ENCODE measurements around the gene LCN2.
A peak's percentile ranks its signal among the peaks of the same experiment; 100 is the strongest.
"Not testable (repeated sequence)": the region's sequence is repeated elsewhere in the genome, so short reads cannot be mapped to it uniquely, and the experiment has no call there.

Gene LCN2

DNA sequence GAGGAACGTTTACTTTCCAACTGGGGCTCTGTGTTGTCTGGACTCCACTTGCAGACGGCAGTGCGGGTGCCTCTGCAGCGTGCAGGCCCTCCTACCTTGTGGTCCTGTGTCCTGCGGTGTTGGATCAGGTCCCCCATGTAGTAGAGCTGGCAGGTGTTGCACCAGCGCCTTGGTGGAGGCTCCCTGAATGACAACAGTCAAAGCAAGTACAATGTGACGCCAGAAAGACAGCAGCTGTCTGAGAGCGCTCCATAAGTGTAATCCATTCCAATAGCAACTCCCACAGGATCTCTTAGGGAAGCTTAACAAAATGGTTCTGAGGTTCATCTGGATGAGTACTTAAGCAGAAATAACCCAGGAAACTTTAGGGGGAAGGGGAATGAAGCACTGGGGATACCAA is 20.7 kb downstream of the LCN2 start:
- no peak for DNase-seq

DNA sequence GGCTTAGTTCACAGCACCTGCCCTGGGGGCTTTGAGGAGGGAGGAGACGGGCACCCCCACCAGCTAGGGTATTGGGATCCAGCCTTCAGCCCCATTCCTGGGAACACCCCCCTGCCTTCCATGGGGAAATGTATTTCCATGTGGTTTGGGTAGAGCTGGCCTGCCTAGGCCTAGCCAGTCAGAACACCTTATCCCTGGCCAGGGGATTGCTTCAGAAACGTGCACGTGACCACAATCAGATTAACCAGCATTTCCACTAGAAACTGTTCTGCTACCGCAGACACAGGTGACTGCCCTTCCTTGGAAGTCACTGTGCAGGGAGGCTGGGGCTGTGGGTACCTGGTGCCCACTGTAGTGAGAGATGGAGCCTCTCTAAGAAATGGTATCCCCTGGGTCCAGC is 24.8 kb downstream of the LCN2 start:
- no peak for DNase-seq

DNA sequence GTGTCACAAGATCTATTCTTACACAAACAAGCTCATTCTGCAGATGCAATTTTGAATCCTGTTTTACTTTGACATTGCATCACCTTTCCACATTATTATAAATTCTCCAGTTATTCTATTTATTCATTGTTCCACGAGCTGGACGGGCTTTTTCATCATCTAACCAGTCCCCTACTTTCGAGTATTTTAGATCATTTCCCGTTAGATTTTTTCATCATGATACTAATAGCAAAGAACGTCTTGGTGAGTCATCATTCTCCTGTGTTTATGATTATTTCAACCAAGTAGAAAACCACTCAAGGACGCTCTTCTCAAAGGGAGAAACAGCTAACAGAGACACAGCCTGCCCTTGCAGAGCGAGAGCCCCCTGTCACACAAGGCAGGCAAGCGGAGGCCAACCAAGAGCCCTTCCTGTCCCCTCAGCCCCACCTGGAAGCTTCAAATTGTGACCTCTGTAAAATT is 25.9 kb downstream of the LCN2 start:
- no peak for DNase-seq

DNA sequence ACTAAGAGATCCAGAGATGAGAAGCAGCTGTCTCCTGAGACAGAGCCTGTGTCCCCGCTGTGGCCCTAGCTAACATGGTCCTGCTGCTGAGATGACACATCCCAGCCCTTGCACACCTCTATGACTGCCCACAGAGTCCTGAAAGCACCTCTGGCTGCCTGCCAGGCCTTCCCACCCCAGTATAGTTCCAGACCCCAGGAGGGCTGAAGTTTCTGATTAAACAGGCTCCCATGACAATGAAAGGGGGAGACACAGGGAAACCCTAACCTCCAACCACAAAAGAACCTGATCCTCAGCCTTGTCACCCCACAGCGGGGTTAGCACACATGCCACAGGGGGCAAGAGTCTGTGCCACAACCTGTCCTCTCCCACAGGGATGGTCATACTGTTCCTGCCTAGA is 26.5 kb downstream of the LCN2 start:
- no peak for DNase-seq

DNA sequence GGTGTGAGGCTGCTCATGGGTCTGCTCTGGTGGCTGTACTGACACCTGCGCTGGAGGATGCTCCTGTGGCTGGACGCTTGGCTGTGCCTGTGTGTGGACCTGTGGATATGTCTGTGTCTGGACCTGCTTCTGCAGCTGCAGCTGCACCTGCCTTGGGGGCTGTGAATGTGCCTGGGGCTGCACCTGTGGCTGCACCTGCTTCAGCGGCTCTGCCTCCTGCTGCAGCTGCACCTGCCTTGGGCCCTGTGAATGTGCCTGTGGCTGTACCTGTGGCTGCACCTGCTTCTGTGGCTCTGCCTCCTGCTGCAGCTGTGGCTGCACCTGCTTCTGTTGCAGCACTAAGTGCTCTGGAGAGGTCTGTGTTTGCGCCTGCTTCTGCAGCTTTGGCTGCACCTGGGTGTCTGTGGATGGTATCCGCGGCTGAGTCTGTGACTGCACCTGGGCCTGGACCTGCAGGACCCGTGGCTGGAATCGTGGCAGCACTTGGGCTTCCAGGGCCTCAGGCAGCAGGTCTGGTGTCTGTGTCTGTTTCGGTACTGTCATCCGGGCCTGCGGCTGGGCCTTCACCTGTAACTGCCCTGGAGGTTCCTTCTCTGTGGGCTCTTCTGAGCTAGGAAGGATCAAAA is 29.7 kb downstream of the LCN2 start:
- DNase-seq = no peak

DNA sequence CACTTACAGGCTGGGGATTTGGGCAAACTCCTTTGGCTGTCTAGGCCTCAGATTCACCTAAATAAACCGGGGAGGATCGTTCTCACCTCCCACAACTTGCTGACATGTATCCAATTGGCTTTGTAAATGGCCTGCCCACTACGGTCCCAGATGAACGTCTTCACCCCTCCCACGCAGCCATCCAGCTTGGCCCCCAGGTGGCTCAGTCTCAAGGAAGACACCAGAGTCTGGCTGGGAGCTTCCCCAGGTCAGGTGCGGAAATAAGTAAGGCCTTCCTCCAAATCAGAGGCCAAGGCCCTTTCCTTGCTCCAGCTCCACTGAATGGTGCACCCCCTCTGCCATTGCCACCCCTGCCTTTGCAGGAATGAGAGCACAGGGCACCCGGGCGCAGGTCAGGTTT is 30.7 kb downstream of the LCN2 start:
- no peak for DNase-seq

DNA sequence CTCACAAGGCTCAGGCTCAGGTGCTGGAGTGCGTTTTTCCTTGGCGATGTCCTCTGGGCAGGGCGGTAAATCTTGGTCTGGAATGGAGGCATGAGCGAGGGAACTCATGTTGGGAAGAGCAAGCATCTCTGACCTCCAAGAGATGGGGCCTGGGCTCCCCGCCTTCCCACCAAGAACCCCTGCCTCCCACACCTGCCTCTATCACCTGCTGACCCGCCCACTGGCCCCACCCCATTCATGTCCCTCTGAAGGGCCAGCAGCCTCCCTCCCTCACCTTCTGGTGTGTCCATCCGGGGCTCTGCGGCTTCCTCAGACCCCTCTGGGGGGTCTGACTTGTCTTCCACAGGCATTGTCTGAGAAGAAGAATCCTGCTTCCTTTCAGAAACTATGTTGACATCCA is 31.2 kb downstream of the LCN2 start:
- no peak for DNase-seq

DNA sequence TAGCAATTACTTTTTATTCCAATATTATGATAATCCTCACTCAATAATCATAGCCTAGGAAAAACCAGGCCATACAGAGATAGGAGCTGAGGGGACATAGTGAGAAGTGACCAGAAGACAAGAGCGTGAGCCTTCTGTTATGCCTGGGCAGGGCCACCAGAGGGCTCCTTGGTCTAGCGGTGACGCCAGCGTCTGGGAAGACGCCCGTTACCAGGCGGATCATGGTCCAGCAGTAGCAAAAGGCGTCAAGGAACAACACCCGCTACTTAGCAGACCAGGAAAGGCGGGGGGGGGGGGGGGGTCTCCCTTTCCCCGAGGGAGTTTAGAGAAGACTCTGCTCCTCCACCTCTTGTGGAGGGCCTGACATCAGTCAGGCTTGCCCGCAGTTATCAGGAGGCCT is 32.2 kb downstream of the LCN2 start:
- DNase-seq = not testable (repeated sequence)

DNA sequence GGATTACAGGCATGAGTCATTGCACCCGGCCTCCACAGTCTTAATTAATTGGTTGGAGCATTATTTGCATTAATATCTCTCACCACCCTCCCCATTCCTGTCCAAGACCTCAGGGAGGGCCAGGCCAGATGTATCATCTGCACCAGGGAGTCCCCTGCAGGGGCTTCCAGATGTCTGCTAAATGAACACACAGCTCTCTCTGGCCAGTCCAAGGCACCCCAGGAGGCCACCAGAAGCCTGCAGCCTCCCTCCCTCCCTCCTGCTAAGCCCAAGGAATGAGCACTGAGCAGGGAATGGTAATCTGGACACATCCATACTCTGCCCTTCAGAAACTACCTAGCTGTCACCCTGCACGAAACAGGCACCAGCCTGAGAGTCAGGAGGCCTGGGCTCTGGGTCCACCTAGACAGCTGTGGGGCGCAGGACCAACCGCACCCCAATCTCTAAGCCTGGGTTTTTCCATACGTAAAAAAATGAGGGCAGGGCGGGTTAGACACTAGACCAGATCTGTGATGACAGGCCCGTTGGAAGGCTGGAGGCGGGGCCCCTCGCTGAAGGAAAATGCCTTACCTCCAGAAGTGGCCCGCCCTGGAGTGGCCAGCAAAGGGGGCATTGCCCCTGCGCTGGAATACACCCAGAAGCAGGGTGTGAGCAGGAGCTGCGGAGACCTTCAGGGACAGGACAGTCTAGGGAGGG is 33.8 kb downstream of the LCN2 start:
- DNase-seq = no peak

DNA sequence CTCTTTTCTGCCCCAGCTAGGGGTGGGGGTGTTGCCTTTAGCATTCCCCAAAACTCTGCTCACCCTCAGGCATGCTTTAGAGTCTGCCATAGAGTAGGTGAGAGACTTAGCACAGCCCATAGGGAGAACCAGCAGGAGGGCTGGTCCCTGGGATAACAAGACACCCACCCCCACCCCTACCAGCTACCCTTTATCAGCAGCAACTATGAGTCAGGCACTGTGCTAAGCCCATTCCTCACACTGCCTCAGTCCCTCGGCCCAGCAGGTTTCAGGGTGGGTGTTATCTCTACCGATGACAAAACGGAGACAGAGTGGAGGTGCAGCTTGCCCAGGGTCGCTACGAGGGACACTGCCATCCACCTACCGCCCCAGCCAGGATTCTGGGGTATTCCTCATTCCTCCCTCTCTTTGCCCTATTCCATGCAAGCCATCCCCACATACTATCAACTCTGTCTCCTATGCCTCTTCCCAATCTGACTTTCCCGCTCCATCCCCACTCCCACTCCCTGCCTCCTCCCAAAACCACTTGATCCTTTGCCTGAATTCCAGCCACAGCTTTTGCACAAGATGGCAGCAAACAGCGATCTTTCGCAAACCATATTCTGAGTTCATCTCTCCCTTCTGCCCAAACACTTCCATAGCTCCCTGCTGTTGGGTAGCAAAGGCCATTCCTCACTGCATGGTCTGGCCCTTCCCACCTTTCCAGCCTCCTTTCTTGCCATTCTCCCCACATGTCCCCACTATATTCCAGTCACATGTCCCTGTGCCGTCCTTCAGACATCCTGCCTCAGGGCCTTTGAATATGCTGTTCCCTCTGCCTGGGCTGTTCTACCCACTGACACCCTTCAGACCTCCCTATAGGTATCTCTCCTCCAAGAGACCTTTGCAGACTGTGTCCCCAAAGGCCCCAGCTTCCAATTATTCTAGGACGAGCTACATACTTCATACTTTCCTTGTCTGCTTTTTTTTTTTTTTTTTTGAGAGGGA is 37.0 kb downstream of the LCN2 start:
- DNase-seq = no peak

DNA sequence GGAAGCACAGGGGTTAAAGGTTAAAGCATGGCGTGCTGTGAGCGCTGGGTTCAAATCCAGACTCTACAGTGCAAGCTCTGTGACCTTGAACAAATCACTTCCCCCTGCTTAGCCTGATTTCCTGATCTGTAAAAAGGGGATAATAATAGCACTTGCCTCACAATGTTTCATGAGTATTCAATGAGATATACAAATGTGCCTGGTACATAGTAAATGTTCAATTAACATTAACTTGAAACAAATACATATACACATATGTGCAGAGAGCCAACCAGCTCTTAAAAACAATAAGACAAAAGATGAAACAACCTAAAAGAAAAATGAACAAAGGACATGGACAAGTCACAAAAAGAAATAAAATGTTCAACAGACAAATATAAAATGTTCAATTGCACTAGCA is 38.1 kb downstream of the LCN2 start:
- no peak for DNase-seq

DNA sequence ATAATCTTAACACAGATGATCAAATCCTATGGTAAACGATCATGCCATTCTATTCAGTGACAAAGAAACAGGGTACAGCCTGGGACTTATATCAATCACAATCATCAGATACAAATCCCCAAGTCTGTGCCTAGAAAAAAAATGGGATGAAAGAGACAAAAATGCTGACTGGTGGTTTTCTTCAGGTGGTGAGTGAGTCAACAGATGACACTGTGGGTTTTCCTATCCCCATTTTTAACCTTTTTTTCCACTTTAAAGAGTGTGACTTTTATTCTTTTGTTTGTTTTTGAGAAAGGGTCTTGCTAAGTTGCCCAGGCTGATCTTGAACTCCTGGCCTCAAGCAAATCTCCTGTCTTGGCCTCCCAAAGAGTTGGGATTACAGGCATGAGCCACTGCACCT is 39.0 kb downstream of the LCN2 start:
- DNase-seq = no peak

DNA sequence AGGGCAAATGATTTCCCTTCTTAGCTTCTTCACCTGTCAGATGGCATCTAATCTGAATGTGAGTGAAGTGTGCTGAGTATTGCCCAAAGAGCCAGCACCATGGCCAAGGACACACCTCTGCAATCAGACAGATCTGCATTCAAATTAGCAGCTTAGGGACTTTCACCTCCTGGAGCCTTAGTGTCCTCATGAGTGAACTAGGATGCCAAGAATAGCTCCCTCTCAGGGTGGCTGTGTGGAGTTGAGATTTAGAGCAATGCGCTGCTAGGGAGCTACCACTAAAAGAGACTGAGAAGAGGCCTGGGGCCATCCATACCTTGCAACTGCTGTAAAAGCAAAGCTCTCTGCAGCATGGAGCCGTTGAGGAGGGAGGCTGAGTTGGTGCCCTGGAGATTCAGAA is 40.8 kb downstream of the LCN2 start:
- DNase-seq = no peak

DNA sequence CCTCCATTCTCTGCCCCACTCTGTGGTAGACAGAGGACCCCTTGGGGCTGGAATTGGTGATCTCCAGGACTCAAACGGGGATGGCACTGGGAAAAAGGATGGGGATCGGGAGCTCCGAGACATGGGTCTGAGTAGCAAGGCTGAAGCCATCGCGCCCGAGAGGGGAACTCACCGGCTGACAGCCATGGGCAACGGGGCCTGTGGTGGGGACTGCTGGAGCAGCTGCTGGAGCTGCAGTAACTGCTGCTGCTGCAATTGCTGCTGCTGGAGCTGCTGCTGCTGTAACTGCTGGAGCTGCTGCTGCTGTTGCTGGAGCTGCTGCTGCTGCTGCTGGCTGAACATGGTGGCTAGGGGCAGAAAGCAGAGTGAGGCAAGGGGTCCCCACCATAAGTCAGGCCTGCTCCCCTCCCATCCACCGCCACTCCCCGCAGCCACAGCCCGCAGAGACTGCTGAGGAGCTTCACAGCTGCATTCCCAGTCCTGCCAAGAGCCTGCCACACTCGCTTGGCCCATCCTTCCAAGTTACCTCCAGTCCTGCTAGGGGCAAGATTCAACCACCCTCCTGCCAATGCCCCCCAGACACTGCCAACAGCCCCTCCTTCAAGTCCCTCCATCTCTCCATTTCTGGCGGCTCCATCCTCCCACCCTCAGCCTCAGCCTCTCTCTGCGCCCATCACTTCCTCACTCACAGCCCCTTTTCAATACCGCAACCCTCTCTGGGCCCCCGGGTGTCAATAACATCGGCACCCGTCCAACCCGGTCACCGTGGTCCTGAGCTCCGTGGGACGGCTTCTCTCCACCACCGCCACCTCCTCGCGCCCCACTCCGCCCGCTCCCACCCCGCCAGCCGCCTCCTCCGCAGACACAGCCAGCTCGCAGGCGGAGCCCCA is 41.5 kb downstream of the LCN2 start:
- DNase-seq = no peak

DNA sequence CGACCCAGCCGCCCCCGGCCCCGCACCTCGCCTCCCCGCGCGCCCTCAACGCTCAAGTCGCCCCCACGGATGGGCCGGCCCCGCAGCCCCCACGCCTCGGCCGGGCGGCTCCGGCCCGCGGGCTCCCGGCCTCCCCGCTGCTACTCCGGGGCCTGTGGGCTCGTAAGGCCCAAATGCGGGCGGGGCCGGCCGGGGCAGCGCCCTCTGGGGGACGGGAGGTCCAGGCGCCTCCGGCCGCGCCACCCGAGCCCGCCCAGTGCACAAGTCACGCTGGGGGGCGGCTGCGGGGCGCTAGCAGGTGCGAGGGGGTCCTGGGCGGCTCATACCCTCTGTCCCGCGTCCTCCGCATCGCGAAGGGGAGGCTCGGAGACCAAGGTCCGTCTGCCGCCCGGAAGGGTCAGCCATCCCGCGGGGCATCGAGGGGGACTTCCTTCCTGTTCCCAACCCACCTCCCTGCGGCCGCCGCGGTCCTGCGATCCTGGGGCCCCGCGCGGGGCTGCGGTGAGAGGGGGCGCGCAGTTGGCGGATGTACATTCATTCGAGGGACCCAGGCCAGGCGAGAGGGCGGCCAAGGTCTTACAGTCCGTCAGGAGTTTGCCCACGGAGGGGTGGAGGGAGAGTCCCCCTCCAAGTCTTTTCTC is 42.3 kb downstream of the LCN2 start, which contains the start of gene CIZ1:
Gene CIZ1, minus strand, starts transcription at position 167 of the 641 bp plus-strand sequence. CDS start 715 bp downstream, outside the sequence.
- DNase-seq = peak; percentile 57 to 63

DNA sequence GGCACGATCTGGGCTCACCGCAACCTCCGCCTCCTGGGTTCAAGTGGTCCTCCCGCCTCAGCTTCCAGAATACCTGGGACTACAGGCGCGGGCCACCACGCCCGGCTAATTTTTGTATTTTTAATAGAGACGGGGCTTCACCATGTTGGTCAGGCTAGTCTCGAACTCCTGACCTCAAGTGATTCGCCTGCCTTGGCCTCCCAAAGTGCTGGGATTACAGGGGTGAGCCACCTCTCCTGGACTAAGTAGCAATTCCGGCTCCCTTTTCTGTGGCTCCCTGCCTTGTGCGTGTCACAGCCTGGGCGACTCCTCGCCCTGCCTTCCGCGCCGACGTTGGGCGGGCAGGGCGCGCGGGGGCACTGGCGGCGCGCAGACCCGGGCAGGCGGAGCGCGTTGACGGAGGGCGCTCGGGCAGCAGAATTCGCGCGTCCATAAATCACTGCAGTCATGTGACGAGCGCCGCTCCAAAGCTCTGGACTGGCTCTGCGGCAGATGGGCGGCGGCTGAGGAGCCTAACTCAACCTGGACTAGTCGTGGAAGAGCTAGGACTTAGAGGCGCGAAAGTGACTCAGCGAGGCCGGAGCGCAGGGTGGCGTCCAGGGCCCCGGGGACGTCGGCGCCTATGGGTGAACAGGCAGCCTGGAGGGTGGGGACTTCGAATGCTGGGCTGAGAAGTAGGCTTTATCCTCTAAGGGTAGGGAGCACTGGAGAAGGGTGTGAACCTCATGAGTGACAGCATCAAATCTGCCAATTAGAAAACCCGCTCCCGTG is 43.5 kb downstream of the LCN2 start:
- no peak for DNase-seq

DNA sequence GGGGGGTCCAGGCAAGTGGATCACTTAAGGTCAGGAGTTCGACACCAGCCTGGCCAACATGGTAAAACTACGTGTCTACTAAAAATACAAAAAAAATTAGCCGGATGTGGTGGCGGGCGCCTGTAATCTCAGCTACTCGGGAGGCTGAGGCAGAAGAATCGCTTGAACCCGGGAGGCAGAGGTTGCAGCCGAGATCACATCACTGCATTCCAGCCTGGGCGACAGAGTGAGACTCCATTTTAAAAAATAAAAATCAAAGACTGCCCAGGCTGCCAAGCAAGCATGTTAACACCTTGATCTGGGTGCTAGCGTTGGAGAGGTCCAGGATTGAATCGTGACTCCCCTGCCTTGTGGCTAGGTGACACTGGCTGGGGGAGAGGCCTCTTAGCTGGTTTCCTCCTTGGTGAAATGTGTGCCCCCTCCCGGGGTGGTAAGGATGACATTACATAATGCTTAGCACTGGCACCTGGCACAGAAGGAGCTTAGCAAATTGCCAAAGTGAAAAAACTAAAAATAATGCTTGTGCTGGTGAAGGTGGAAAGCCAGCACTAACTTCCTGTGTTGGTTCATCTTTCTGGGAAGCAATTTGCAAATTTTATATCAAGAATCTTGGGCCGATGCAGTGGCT is 44.3 kb downstream of the LCN2 start:
- DNase-seq = no peak

DNA sequence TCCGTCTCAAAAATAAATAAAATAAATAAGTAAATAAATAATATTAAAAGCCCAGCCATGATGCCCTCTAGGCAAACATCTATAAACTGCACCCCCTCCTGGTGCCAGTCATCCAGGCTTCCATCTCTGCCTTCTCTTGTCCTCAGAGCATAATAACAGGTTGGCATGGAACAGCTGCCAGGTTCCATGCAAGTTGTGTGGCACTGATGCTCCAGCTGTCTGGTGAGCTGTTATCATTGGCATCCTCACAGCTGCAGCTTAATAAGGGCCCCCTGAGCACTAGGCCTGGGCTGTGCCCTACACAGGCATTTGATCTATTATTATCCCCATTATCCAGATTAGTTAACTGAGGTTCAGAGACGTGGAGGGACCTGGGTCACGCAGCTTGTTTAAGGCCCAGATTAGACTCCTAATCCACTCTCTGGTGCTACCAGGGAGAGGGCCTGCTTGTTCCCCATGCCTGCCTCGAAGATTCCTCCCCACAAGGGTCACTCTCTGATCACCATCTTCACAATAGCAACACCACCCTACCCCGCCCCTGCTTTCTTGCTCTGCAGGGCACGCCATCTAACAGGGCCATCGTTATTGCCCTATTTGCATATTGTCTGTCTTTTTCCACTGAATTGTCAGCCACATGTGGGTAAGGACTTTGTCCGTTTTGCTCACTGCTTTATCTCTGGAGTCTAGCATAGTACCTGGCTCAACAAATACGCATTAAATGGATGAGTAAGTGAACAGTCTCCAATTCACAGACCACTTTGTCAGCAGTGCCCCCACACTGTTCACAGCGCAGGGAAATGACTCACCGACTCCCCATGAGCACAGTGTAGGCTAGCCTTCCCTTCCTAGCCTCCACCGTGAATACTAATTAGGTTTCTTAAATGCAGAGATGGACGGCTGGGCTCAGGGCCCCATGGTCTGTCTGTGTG is 52.5 kb downstream of the LCN2 start:
- no peak for DNase-seq

DNA sequence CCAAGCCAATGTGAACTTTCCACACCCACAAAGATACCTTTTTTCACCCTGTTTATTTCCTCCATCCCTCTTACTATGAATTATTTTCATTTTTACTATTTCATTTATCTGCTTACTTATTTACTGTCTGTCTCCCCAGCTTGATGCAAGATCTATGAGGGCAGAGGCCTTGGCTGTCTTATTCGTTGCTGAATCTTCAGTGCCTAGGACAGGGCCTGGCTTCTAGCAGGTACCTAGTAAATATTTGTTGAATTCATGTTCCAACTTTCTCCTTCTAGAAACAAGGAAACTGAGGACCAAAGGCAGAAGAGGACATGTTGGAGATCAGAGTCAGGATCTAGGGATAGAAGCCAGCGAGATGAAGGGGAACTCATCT is 53.4 kb downstream of the LCN2 start:
- DNase-seq = no peak
